ENCODE results near the gene NRF1.

NRF1 gene

GRCh38 chr7:129776362-129776722 lies 164.8 kb downstream of the NRF1 start:
- TF ChIP-seq POLR2AphosphoS5 (IDR thresholded peaks at IDR 0.05; ENCODE audit: low read depth, low read length): no peak
- no peak for TF ChIP-seq SIN3A (IDR thresholded peaks at IDR 0.05; ENCODE audit: borderline replicate concordance, insufficient read depth, low read length)
- TF ChIP-seq FOXP2 (optimal IDR thresholded peaks at IDR 0.05; ENCODE audit: borderline replicate concordance, extremely low read depth, extremely low read length, insufficient read depth): no peak
- TF ChIP-seq TAF1 (IDR thresholded peaks at IDR 0.05; ENCODE audit: borderline replicate concordance, insufficient read depth, low read length): no peak

GRCh38 chr7:129777195-129777844 lies 165.8 kb downstream of the NRF1 start:
- TF ChIP-seq FOXP2 (optimal IDR thresholded peaks at IDR 0.05; ENCODE audit: borderline replicate concordance, extremely low read depth, extremely low read length, insufficient read depth): no peak
- TF ChIP-seq SIN3A (IDR thresholded peaks at IDR 0.05; ENCODE audit: borderline replicate concordance, insufficient read depth, low read length): no peak
- no peak for TF ChIP-seq POLR2AphosphoS5 (IDR thresholded peaks at IDR 0.05; ENCODE audit: low read depth, low read length)
- no peak for TF ChIP-seq TAF1 (IDR thresholded peaks at IDR 0.05; ENCODE audit: borderline replicate concordance, insufficient read depth, low read length)
- TF ChIP-seq, protein P1, sequence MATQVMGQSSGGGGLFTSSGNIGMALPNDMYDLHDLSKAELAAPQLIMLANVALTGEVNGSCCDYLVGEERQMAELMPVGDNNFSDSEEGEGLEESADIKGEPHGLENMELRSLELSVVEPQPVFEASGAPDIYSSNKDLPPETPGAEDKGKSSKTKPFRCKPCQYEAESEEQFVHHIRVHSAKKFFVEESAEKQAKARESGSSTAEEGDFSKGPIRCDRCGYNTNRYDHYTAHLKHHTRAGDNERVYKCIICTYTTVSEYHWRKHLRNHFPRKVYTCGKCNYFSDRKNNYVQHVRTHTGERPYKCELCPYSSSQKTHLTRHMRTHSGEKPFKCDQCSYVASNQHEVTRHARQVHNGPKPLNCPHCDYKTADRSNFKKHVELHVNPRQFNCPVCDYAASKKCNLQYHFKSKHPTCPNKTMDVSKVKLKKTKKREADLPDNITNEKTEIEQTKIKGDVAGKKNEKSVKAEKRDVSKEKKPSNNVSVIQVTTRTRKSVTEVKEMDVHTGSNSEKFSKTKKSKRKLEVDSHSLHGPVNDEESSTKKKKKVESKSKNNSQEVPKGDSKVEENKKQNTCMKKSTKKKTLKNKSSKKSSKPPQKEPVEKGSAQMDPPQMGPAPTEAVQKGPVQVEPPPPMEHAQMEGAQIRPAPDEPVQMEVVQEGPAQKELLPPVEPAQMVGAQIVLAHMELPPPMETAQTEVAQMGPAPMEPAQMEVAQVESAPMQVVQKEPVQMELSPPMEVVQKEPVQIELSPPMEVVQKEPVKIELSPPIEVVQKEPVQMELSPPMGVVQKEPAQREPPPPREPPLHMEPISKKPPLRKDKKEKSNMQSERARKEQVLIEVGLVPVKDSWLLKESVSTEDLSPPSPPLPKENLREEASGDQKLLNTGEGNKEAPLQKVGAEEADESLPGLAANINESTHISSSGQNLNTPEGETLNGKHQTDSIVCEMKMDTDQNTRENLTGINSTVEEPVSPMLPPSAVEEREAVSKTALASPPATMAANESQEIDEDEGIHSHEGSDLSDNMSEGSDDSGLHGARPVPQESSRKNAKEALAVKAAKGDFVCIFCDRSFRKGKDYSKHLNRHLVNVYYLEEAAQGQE (IDR thresholded peaks at IDR 0.05; ENCODE audit: insufficient read depth in 1 of 2, low read depth in 2 of 2, low read length in 2 of 2): no peak

DNA sequence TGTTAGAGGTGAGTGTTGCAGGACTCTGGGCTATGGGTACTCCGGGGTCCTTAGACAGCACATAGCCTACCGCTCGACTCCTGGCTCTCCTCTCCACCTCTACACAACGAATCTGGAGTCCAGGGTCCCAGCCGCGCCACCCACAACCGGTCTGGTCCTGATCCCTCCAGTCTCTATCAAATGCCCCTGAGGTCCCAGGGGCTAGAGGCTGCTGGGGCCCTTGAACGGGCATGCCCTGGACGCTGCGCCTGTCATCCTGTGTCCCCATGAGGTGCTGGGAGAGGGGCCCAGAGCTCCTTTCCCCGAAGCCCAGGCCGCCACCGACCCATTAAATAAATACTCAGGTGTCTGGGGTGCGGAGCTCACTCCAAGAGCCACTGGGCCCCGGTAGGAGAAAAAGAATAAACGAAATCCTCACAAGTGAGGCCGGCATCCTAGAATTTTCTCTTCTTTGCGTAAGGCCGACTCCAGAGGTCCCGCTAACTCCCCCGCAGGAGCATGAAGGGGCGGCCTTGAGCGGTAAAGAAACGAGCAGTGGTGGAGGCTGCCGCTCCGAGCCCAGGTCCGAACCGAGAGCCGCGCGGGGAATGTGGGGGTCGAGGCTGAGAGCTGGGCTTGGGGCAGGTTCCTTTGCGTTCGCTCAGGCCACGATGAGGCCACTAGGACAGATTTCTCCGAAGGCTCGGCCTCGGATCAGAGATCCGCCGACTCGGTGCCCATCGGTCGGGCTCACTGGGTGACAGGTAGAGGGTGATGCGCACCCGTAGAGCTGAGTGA lies 166.7 kb downstream of the NRF1 start:
- TF ChIP-seq SIN3A (IDR thresholded peaks at IDR 0.05; ENCODE audit: borderline replicate concordance, insufficient read depth, low read length) (no peak), POLR2AphosphoS5 (IDR thresholded peaks at IDR 0.05; ENCODE audit: low read depth, low read length) (no peak), TAF1 (IDR thresholded peaks at IDR 0.05; ENCODE audit: borderline replicate concordance, insufficient read depth, low read length) (no peak), FOXP2 (optimal IDR thresholded peaks at IDR 0.05; ENCODE audit: borderline replicate concordance, extremely low read depth, extremely low read length, insufficient read depth) (no peak)
- TF ChIP-seq, protein P1 (IDR thresholded peaks at IDR 0.05; ENCODE audit: insufficient read depth in 1 of 2, low read depth in 2 of 2, low read length in 2 of 2): no peak

- TF ChIP-seq, protein P1 (IDR thresholded peaks at IDR 0.05; ENCODE audit: insufficient read depth in 1 of 2, low read depth in 2 of 2, low read length in 2 of 2): no peak
- TF ChIP-seq SIN3A (IDR thresholded peaks at IDR 0.05; ENCODE audit: borderline replicate concordance, insufficient read depth, low read length) (no peak), TAF1 (IDR thresholded peaks at IDR 0.05; ENCODE audit: borderline replicate concordance, insufficient read depth, low read length) (no peak), FOXP2 (optimal IDR thresholded peaks at IDR 0.05; ENCODE audit: borderline replicate concordance, extremely low read depth, extremely low read length, insufficient read depth) (no peak), POLR2AphosphoS5 (IDR thresholded peaks at IDR 0.05; ENCODE audit: low read depth, low read length) (no peak)
Measured at GRCh38 chr7:129778770-129779601, 167.5 kb downstream of the NRF1 start.

- TF ChIP-seq TAF1 (IDR thresholded peaks at IDR 0.05; ENCODE audit: borderline replicate concordance, insufficient read depth, low read length) (no peak), POLR2AphosphoS5 (IDR thresholded peaks at IDR 0.05; ENCODE audit: low read depth, low read length) (no peak), SIN3A (IDR thresholded peaks at IDR 0.05; ENCODE audit: borderline replicate concordance, insufficient read depth, low read length) (no peak), FOXP2 (optimal IDR thresholded peaks at IDR 0.05; ENCODE audit: borderline replicate concordance, extremely low read depth, extremely low read length, insufficient read depth) (no peak)
- TF ChIP-seq, protein P1 (IDR thresholded peaks at IDR 0.05; ENCODE audit: insufficient read depth in 1 of 2, low read depth in 2 of 2, low read length in 2 of 2): no peak
Measured at GRCh38 chr7:129779602-129780256, 168.2 kb downstream of the NRF1 start.
